Neural progenitor cell (in vitro differentiated cells): Measurements from ENCODE around the gene EZH1. TPM values are rescaled to one million over a fixed set of nuclear protein-coding genes. Genes with fewer than 3 reads are reported as not detected.

Experiments used
- DNase-seq: peaks from one replicate; pipeline ENCODE4 v3.0.0-alpha.2; 2016; ENCODE audit warnings: low spot score
- H2AFZ ChIP-seq: fragments of 200-600 bp; sonication (generic); replicated peaks from 2 replicates; pipeline ENCODE4 v1.6.1; 2016; ENCODE audit warnings: antibody characterized with exemption
- H3F3A ChIP-seq: fragments of 200-600 bp; sonication (generic); 2 replicates; pipeline ENCODE4 v1.6.1; 2016; ENCODE audit warnings: antibody characterized with exemption, low read depth
- H3K27ac ChIP-seq: fragments of 200-600 bp; sonication (generic); 2 replicates; pipeline ENCODE4 v1.5.1; 2016; ENCODE audit warnings: mild to moderate bottlenecking
- H3K27me3 ChIP-seq: fragments of 200-600 bp; sonication (generic); 2 replicates; pipeline ENCODE4 v1.6.1; 2016; ENCODE audit warnings: mild to moderate bottlenecking, moderate library complexity
- H3K36me3 ChIP-seq: fragments of 200-600 bp; sonication (generic); 2 replicates; pipeline ENCODE4 v1.5.1; 2016
- H3K4me1 ChIP-seq: fragments of 200-600 bp; sonication (generic); 2 replicates; pipeline ENCODE4 v1.6.1; 2016; ENCODE audit warnings: mixed run types
- H3K4me2 ChIP-seq: fragments of 200-600 bp; sonication (generic); 2 replicates; pipeline ENCODE4 v1.6.1; 2016
- H3K4me3 ChIP-seq: fragments of 200-600 bp; sonication (generic); 2 replicates; pipeline ENCODE4 v1.5.1; 2016
- H3K79me2 ChIP-seq: fragments of 200-600 bp; sonication (generic); 2 replicates; pipeline ENCODE4 v1.6.1; 2016; ENCODE audit warnings: low read depth
- H3K9ac ChIP-seq: fragments of 200-600 bp; sonication (generic); 2 replicates; pipeline ENCODE4 v1.6.1; 2016
- H3K9me3 ChIP-seq: fragments of 200-600 bp; sonication (generic); 2 replicates; pipeline ENCODE4 v1.5.1; 2016; ENCODE audit warnings: low read depth
- H4K20me1 ChIP-seq: fragments of 200-600 bp; sonication (generic); 2 replicates; pipeline ENCODE4 v1.6.1; 2016; ENCODE audit warnings: low read depth
- H3K27ac Mint-ChIP-seq: 3 replicates; pipeline ENCODE4 v1.8.0; 2021; ENCODE audit warnings: mixed read lengths
- H3K27me3 Mint-ChIP-seq: 2 replicates; pipeline ENCODE4 v1.8.0; 2022; ENCODE audit warnings: low read depth, mild to moderate bottlenecking, inconsistent platforms, moderate library complexity, mixed read lengths; ENCODE audit not compliant: insufficient read depth
- H3K36me3 Mint-ChIP-seq: 3 replicates; pipeline ENCODE4 v1.8.0; 2021; ENCODE audit warnings: mixed read lengths
- H3K4me1 Mint-ChIP-seq: 3 replicates; pipeline ENCODE4 v1.8.0; 2021; ENCODE audit warnings: mixed read lengths
- H3K4me3 Mint-ChIP-seq: 3 replicates; pipeline ENCODE4 v1.8.0; 2021; ENCODE audit warnings: mild to moderate bottlenecking, moderate library complexity, mixed read lengths
- H3K9me3 Mint-ChIP-seq: 3 replicates; pipeline ENCODE4 v1.8.0; 2020; ENCODE audit warnings: mixed read lengths
- CTCF ChIP-seq: fragments of 200-600 bp; sonication (generic); IDR thresholded peaks from 2 replicates; pipeline ENCODE4 v1.5.1; 2017; ENCODE audit warnings: antibody characterized with exemption, mild to moderate bottlenecking
- EZH2 ChIP-seq: fragments of 200-600 bp; sonication (generic); IDR thresholded peaks from 2 replicates; pipeline ENCODE4 v1.6.1; 2017; ENCODE audit warnings: antibody characterized with exemption, mild to moderate bottlenecking, moderate library complexity
- EZH2phosphoT487 ChIP-seq: fragments of 200-600 bp; sonication (generic); IDR thresholded peaks from 2 replicates; pipeline ENCODE4 v1.6.1; 2017; ENCODE audit warnings: antibody characterized with exemption
- total RNA-seq: library from RNA; depleted of rRNA; stranded (reverse); fragments of >200 nt; gene quantifications from 2 replicates; pipeline ENCODE4 v1.2.3, GENCODE V29; 2015; ENCODE audit warnings: low replicate concordance

The EZH1 gene
- 47.1 and 48.5 TPM in 2 replicates for total RNA-seq

GRCh38 chr17:42744806-42745617 is at the start of gene EZH1:
EZH1 (minus strand) TSS chr17:42745040; CDS start chr17:42728941, 16,099 bp downstream.
- Mint-ChIP-seq H3K9me3 (peaks cover 5% of the 10 kb centered on the region), H3K36me3 (no peaks in the 10 kb centered on the region), H3K4me3 (peak within 1 kb of the TSS; percentile 97), H3K4me1 (peaks cover 22% of the 10 kb centered on the region), H3K27ac (peak within 1 kb of the TSS; percentile 93), H3K27me3 (peaks cover 8% of the 10 kb centered on the region)
- H3K4me2 ChIP-seq: peak within 1 kb of the TSS; percentile 93
- H3K36me3 ChIP-seq: no peaks in the 10 kb centered on the region
- no peak for TF ChIP-seq EZH2phosphoT487
- TF ChIP-seq EZH2: no peak
- TF ChIP-seq CTCF: no peak
- H3K9me3 ChIP-seq: no peaks in the 10 kb centered on the region
- H4K20me1 ChIP-seq: no peaks in the 10 kb centered on the region
- H3K9ac ChIP-seq: peak within 1 kb of the TSS; percentile 52
- peaks cover 43% of the 10 kb centered on the region for H3K79me2 ChIP-seq
- peaks cover 15% of the 10 kb centered on the region for H3K4me1 ChIP-seq
- H3K27ac ChIP-seq: peak within 1 kb of the TSS; percentile 51
- peak within 1 kb of the TSS; percentile 88 for H2AFZ ChIP-seq
- peak; percentile 98 for DNase-seq
- peaks cover 9% of the 10 kb centered on the region for H3F3A ChIP-seq
- peaks cover 20% of the 10 kb centered on the region for H3K27me3 ChIP-seq
- peak within 1 kb of the TSS; percentile 63 for H3K4me3 ChIP-seq

- DNase-seq: no peak
- Histone ChIP-seq H3K27ac (no peak overlapping the region), H3K36me3 (no peaks in the 10 kb centered on the region), H3K27me3 (no peaks in the 10 kb centered on the region), H3K4me2 (no peak overlapping the region), H4K20me1 (no peaks in the 10 kb centered on the region), H3K9me3 (no peaks in the 10 kb centered on the region), H3K4me1 (peaks cover 3% of the 10 kb centered on the region), H3K79me2 (peaks cover 7% of the 10 kb centered on the region), H3F3A (no peaks in the 10 kb centered on the region), H2AFZ (no peak overlapping the region), H3K9ac (no peak overlapping the region), H3K4me3 (no peak overlapping the region)
- Mint-ChIP-seq H3K9me3 (no peaks in the 10 kb centered on the region), H3K4me1 (peaks cover 1% of the 10 kb centered on the region), H3K4me3 (no peak overlapping the region), H3K36me3 (peaks cover 12% of the 10 kb centered on the region), H3K27me3 (peaks cover 12% of the 10 kb centered on the region), H3K27ac (no peak overlapping the region)
- TF ChIP-seq CTCF: no peak
- no peak for TF ChIP-seq EZH2
- no peak for TF ChIP-seq EZH2phosphoT487
These were observed 47.7 kb upstream of the EZH1 start for GRCh38 chr17:42792545-42792944.

- TF ChIP-seq EZH2 (no peak), EZH2phosphoT487 (no peak), CTCF (no peak)
- Histone ChIP-seq H3K4me3 (no peak overlapping the region), H3K4me1 (no peaks in the 10 kb centered on the region), H3K4me2 (no peak overlapping the region), H2AFZ (no peak overlapping the region), H3K36me3 (no peaks in the 10 kb centered on the region), H3K79me2 (peaks cover under 1% of the 10 kb centered on the region), H3K27ac (no peak overlapping the region), H3K9ac (no peak overlapping the region), H4K20me1 (no peaks in the 10 kb centered on the region), H3K27me3 (no peaks in the 10 kb centered on the region), H3F3A (no peaks in the 10 kb centered on the region), H3K9me3 (no peaks in the 10 kb centered on the region)
- peaks cover 12% of the 10 kb centered on the region for H3K36me3 Mint-ChIP-seq
- no peak overlapping the region for H3K27ac Mint-ChIP-seq
- H3K4me3 Mint-ChIP-seq: no peak overlapping the region
- no peaks in the 10 kb centered on the region for H3K9me3 Mint-ChIP-seq
- no peak for DNase-seq
- no peaks in the 10 kb centered on the region for H3K4me1 Mint-ChIP-seq
- H3K27me3 Mint-ChIP-seq: peaks cover 12% of the 10 kb centered on the region
These were observed 47.1 kb upstream of the EZH1 start for GRCh38 chr17:42791948-42792347.
